ENCODE results near the gene GPR55. TPM values are rescaled to one million over a fixed set of nuclear protein-coding genes. Genes with fewer than 3 reads are reported as not detected.
"Not testable (repeated sequence)": the region's sequence is repeated elsewhere in the genome, so short reads cannot be mapped to it uniquely, and the experiment has no call there.

GPR55 gene, protein sequence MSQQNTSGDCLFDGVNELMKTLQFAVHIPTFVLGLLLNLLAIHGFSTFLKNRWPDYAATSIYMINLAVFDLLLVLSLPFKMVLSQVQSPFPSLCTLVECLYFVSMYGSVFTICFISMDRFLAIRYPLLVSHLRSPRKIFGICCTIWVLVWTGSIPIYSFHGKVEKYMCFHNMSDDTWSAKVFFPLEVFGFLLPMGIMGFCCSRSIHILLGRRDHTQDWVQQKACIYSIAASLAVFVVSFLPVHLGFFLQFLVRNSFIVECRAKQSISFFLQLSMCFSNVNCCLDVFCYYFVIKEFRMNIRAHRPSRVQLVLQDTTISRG
- polyA plus RNA-seq (2013, experiment 1 of 2; ENCODE audit: insufficient read length): not detected
- not detected for polyA plus RNA-seq (2013, experiment 2 of 2; ENCODE audit: insufficient read length)

DNA sequence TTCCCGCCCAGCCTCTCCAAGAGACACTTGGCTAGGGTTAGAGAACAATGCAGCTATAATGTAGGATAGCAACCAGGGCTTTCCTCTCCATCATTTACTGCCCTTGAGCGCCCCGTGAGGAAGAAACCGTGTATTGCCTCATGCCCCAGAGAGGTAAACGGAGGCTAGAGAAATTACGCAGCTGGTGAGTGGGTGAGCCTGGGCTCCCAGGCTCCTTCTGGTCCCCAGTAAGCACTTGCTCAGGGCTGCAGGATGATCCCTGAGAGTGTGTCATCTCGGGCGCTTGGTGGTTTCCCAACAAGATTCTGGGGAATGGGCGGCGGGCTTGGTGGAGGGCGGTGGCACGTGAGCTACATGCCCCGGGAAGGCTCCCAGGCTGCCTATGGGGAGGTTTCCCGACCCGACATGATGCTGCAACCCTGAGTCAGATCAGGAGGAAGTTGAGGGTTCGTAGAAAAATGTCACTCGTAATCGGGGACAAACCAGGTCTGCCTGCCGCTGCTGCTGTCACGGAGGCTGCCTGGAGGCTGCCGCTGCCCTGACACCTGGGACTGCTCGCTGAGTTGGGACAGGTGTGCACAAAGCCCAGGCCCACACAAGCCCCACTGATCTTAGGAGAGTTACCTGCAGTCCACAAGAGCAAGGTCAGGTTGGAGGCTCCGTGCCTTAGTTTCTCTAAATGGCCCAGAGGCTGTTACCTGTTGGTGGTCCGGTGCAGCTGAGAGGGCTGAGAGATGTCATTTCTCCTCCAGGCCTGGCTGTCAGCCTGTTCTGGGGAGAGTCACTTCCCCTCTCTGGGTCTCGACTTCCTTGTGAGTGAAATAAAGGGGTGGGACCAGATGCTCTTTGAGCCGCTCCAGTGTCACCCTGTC lies at the start of gene GPR55:
TSS of gene GPR55 (minus strand) at position 773 of the 872 bp plus-strand sequence. CDS start 14,280 bp downstream, outside the sequence.
- no peak for DNase-seq

DNA sequence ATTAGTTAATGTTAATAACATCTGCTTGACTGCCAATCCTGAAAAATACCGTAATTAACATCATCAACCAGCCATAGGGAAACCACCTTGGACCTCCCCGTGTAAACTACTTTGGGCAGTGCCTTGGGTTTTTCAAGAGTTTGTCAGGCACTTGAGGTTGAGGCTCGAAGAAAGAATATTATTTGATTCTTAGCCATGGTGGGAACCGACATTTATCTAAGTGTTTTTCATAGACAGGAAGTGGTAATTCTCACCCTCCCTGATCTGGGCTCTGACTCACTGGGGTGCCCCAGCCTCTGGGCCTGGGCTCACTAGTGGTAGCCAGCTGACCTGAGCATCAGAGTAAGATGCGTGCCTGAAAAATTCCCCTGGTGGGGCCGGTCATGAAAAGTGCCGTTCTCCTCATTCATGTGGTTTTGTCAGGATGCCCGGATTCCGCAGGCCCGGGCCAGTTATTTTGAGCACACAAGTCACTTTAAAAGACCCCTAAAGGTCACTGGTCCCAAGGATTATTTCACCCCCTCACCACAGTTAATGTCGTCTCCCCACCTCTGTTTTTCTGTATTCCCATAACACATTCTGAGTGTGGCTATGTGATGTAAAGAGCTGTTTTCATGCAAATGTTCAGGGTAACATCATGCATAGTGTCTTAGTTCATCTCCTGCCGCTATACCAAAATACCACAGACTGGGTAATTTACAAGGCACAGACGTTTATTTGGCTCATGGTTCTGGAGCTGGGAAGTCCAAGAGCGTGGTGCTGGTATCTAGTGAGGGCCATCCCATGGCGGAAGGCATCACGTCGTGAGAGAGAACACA lies 49.3 kb upstream of the GPR55 start:
- peak; percentile 79 for DNase-seq

DNA sequence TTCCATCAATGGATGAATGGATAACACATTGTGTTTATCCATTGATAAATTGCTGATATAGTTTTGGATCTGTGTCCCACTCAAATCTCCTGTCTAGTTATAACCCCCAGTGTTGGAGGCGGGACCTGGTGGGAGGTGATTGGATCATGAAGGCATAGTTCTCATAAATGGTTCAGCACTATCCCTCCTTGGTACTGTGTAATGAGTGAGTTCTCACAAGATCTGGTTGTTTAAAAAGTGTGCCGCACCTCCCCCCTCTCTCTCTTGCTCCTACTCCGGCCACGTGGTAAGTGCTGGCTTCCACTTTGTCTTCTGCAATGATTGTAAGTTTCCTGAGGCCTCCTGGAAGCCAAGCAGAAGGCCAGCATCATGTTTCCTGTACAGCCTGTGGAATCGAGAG lies 47.0 kb upstream of the GPR55 start:
- no peak for DNase-seq

DNA sequence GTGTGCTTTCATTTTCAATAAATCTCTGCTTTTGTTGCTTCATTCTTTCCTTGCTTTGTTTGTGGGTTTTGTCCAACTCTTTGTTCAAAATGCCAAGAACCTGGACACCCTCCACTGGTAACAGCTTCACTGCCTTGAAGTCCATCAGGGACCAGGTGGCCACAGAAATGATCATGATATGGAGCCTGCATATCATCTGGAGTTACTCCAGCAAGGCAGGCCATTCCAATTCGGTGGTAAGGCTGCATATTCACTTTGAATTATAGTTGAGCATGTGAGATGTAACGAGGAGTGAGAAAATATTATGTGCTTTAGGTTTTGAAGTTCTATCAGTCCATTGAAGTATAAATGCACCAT lies 44.6 kb upstream of the GPR55 start:
- no peak for DNase-seq

DNA sequence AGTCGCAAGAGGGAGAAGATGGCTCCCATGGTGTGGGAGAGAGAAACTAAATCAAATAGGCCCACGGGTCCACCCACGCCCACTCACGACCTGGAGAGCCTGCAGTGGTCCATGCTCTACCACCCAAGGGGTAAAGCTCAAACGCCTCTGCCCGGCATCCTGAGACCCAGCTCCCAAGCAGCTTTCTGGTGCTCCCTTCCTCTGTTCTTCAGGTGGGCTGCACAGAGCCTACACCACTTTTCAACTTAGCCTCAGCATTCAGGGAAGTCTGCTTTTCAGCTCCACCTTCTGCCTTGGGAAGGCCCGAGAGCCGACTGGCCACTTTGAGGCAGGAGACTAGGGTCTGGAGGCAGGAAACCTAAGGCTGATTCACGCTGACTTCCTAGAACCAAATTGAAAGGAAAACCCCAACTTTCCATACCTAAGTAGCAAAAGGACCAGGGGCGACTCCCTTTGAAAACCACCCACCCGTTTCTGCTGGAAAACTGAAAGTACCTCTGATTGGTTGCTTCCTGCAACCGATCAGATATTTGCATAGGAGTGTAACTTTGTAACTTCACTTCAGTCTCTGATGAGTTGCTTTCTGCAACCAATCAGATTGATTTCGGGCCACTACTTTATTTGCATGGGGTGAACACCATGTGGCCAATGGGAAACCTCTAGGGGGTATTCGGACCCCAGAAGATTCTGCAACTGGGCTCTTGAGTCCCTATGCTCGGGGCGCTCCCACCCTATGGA lies 44.0 kb upstream of the GPR55 start:
- DNase-seq: no peak

DNA sequence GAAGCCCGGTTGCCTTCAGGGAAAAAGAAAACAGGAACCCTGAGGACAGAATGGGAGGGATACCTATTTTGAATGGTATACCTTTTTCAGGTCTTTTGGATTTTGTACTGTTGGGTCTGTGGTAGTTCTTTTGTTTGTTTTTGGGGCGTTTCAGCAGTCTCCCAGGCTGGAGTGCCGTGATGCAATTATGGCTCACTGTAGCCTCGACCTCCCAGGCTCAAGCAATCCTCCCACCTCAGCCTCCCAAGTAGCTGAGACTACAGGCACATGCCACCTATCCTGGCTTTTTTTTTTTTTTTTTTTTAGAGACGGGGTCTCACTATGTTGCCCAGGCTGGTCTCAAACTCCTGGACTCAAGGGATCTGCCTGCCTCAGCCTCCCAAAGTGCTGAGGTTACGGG lies 43.3 kb upstream of the GPR55 start:
- not testable (repeated sequence) for DNase-seq

DNA sequence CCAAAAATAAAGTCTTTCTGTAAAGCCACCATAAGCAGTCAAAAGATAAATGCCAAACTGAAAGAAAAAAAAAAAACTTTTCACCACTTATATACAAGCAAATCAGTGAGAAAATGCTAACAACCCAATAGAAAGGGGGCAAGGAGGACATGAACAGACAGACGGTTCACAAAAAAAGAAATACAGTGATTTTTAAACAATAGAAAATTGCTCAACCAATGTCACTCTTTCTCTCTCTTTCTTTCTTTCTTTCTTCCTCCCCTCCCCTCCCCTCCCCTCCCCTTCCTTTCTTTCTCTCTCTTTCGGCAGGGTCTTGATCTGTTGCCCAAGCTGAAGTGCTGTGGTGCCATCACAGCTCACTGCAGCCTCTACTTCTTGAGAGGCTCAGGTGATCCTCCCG lies 42.1 kb upstream of the GPR55 start:
- DNase-seq: no peak

DNA sequence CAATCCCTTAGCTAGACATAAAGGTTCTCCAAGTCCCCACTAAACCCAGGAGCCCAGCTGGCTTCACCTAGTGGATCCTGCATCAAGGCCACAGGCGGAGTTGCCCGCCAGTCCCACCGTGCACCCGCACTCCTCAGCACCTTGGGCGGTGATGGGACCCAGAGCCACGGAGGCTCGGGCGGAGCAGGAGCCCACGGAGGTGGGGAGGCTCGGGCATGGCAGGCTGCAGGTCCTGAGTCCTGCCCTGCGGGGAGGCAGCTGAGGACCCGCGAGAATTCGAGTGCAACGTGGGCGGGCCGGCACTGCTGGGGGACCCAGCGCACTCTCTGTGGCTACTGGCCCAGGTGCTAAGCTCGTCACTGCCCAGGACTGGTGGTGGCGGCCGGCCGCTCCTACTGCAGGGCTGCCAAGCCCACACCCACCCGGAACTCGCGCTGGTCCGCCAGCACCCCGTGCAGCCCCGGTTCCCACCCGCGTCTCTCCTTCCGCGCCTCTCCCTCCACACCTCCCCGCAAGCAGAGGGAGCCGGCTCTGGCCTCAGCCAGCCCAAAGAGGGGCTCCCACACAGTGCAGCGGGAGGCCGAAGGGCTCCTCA lies 39.2 kb upstream of the GPR55 start:
- DNase-seq: no peak

DNA sequence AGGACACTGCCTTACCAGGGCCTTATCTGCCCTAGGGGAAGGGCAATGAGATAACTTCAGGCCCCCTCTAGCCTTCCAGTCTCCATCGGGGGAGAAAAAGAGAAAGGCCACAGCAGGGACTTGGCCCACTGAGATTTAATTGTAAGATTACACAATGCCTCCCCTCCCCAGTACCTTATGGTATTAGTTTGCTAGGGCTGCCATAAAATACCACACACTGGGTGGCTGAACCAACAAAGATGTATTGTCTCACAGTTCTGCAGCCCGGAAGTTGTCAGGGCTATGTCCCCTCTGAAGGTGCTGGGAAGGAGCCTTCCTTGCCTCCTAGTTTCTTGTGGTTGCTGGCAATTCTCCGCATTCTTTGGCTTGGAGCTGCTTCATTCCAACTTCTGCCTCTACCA lies 36.0 kb upstream of the GPR55 start:
- DNase-seq: peak; percentile 56

DNA sequence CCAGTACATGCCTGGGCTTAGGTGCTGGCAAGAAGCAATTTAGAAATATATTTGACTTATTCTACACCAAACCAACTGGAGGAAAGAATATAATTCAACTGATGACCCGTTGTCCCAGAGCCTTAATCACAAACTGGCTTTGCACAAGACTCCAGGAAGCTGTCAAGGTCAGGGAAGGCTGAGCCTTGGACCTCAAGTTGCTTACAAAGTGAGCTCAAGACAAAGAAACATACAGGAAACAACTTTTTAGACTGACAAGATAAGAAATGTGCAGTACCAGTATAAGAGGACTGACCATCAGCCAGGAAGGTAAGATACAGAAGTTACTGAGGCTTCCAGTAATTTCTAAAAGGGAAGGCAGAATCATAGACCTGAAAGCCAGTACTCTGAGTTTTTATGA lies 35.0 kb upstream of the GPR55 start:
- no peak for DNase-seq

DNA sequence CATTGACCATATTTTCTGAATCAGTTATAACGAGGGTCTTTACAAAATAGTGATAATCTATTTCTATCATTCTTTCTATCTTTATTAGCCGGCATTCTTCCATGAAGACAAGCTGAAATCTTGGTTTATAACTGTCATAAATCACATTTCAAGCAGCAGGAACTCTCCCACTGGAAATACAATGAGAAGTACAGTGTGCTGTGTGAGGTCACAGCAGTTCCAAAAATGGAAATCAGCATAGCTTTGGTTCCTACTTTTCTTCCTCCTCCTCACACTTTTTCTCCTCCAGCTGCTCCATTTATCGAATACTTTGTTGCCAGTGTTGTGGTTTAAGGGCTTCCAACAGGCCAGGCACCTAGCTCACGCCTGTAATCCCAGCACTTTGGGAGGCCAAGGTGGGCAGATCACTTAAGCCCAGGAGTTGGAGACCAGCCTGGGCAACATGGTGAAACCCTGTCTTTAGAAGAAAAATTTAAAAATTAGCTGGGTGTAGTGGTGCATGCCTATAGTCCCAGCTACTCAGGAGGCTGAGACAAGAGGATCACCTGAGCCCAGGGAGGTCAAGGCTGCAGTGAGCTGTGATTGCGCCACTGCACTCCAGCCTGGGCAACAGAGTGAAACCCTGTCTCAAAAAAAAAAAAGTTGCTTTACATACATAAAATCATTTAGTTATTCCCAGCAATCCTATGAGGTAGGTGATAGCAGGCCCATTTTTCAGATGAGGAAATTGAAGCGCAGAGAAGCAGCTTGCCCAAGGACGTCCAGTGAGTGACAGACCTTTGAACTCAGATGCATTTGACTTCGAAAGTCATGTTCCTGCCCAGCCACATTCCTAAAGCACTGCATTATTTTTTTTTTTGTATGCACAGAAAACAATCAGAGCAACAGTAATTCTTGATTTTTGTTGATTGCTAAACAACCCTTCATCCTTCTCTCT lies 34.0 kb upstream of the GPR55 start:
- no peak for DNase-seq

DNA sequence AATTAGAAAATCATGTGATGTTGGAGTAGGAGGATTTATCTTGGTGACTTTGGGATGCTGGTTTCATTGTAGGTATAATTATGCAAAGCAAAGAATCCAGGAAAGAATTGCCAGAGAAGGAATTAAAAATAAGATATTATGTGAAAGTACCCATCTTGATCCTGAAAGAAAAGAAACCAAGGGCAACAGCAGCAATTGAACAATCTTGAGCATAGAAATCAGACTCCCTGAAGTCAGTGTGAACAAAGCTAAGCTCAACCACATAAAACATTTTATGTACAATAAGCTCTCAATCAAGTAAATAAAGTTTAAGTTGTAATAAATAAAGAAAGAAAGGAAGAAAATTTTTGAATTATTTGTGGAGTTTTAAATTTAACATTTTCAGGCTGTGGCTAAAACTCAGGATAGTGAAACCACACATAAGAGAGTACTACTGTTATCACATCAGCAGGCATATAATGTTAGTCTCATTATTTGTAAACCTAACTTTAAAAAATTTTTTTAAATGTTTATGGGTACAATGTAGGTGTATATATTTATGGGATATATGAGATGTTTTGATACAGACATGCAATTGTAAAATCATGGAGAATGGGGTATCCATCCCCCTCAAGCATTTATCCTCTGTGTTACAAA lies 32.8 kb upstream of the GPR55 start:
- DNase-seq: no peak

DNA sequence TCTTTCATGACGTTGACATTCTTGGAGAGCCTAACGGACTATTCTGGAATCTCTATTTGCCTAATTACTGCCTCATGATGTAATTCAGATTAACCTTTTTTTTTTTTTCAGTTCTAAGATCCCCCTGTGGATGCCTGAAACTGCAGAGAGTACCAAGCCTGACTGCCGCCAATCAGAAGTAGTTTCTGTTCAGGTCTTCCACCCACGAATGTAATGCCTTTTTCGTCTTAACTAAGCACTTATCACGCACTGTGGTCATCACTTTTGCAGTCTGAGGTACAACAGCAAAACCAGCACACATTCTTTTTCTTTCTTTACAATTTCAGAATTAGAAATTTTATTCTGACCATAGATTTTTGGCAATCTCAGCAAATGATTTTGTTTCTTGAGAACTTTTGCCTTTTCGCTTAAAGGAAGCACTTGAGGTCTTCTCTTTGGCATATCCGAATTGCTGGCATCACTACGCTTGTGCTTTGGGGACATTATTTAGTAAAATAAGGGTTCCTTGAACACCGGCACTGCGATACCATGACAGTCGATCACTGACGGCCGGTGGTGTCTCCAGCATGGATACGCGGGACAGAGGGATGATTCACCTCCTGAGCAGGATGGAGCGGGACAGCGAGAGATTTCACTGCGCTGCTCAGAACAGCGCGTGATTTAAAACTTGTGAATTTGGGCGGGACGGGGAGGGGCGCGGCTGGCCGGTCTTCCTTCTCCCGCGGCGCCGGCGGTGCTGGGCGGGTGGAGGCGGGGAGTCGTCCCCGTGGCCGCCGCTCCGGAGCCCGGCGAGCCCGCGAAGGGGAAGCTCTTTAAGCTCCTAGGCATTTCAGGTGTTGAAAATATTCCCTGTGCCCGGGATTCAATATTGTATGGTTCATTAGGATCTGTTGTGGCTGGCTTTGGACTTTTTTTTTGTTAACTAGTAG lies 32.0 kb upstream of the GPR55 start:
- DNase-seq: peak; percentile 70

DNA sequence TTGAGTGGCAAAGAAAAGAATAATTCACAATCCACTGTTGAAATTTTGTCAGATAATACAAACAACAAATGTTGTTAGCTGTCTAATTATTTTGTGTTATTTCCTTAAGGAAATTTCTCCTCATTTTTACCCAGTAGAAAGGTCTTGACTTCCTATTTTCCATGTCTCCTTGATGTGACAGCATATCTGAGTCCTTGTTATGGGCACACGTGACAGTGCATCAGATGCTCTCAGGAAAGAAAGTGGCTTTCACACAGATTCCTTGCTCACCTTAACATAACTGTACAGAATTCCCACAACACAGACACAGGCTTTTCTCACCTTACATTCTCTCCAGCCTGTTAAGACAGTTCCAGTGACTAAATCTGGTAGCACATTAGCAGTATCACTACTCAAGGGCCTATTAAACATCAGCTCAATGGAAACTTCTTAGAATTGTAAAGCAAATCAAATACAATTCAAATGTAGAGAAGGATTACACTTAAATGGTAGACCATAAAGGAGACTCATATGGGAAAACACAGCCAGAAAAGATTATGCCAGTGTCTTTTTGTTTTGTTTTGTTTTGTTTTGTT lies 30.2 kb upstream of the GPR55 start:
- no peak for DNase-seq

DNA sequence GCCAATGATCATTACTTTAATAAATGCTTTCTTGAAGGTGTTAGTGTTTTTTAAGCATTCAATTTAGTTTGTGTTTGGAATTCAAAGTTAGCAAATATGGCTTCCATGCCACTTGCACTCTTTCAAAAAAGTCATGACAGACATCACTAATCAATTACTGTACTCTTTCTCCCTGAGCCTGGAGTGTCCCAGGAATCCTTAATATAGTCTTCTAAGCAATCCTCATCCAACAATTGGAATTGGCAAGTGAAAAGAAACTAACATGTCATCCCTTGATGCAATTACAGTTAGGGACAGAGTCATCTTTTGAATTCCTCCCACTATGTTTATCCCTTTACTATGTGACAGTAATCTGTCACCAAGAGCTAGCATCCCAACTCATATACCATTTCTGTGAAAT lies 29.7 kb upstream of the GPR55 start:
- DNase-seq: no peak

DNA sequence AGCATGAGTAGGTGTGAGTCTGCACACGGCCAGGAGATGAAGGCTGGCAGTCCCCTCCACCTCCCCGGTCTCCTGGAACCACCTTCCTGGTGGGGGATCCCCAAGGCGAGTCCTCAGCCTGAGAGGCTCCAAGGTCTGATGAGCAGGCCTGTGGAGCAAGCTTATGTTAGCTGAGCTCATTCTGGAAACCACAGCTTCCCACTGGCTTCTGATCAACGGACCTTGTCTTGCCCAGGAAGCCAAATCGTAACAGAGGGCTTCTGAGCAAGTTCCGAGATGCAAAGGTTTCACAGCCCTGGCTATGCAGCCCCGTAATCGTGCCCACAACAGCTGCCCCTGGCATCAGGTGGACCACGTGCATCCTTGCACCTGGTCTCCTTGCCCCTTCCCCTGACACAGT lies 28.8 kb upstream of the GPR55 start:
- DNase-seq: no peak

DNA sequence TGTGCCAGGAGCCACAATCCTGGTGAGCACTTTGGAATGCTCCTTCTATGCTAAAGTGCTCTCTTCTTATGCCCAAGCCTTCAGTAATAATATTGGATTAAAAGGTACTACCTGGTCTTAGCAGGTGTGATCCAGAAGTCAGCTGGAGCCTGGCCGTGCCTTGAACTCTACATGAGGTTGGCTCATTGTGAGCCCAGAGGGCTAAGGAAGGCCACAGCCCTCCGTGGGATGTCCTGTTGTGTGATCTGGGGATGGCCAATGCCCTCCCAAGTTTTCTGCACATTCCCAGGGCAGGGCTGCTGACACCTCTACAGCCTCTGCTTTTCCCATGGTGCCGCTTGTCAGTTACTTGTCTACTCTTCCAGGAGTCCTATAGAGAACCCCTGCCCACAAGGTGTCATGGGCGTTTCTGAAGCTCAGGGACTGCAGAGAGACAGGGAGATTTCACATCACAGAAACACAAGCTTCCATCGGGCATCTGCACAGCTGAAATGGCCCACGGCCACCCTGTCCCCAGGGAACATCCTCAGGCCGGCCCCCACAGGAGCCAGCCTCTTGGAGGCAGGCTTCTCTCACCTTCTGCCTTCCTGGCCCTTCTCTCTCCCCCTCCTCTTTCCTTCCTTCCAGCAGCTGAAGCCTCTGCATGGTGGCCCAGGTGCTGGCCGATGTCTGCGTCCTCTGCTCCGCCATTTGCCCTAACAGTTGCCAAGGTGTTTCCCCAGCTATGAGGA lies 27.3 kb upstream of the GPR55 start:
- no peak for DNase-seq

DNA sequence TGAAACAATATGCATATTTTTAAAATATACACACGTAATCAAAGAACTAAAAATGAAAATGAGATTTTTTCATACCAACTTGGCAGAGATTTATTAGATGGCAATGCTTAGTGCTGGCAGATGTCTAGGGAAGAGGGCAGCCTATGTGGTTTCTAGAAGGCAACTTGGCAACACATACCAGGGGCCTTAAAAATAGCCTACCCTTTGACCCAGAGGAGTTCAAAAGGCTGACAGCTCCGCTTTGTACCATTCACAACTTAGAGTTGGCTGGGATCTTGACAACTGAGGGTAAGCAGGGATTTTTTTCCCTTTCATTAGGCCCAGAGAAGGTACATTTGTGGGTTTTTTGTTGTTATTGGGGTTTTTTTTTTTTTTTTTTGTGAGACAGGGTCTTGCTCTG lies 26.4 kb upstream of the GPR55 start:
- no peak for DNase-seq

Data from fibroblast of skin of back (primary cell).